GM12878 (cell line): ENCODE results near the gene CNGA1. TPM values are rescaled to one million over a fixed set of nuclear protein-coding genes. Genes with fewer than 3 reads are reported as not detected.
A peak's percentile ranks its signal among the peaks of the same experiment; 100 is the strongest.

Experiments
- ATF3 ChIP-seq: IDR thresholded peaks from 2 replicates; pipeline ENCODE4 v1.6.1; 2011; ENCODE audit warnings: low read depth, mild to moderate bottlenecking, low read length, moderate library complexity, borderline replicate concordance; ENCODE audit errors: extremely low read depth
- CBX5 ChIP-seq: sonication (generic); IDR thresholded peaks from 2 replicates; pipeline ENCODE4 v1.6.1; 2016; ENCODE audit warnings: low read depth, moderate library complexity, mild to moderate bottlenecking, inconsistent platforms
- CREM ChIP-seq: IDR thresholded peaks from 2 replicates; pipeline ENCODE4 v1.6.1; 2014; ENCODE audit warnings: antibody characterized with exemption, low read depth
- DPF2 ChIP-seq: fragments of 450-650 bp; IDR thresholded peaks from 2 replicates; pipeline ENCODE4 v1.6.1; 2017; ENCODE audit warnings: mild to moderate bottlenecking
- NR2C1 ChIP-seq: fragments of 450-650 bp; IDR thresholded peaks from 2 replicates; pipeline ENCODE4 v1.6.1; 2017; ENCODE audit warnings: antibody characterized with exemption, mild to moderate bottlenecking, moderate library complexity
- RB1 ChIP-seq: fragments of 450-650 bp; formaldehyde crosslinking; IDR thresholded peaks from 2 replicates; pipeline ENCODE4 v1.6.1; 2017; ENCODE audit warnings: mild to moderate bottlenecking, borderline replicate concordance
- SRF ChIP-seq, 2 experiments: IDR thresholded peaks; 2 replicates each; pipeline ENCODE4 v1.6.1; 2011; ENCODE audit warnings: low read depth in 2 of 2, low read length in 2 of 2, mild to moderate bottlenecking in 1 of 2, moderate library complexity in 1 of 2
- polyA plus RNA-seq, 11 experiments: library from polyadenylated mRNA; depleted of rRNA in 4 of 11; unstranded in 6 of 11; stranded (reverse) in 5 of 11; fragments of >200 nt; fragmentation: Nextera tagmentation in 4 of 11; fragmentation: Illumina TruSeq in 1 of 11; extraction: Ambion mirVana in 4 of 11; extraction: Trizol in 1 of 11; gene quantifications; 1 replicate in 1 of 11; 2 replicates in 10 of 11; pipeline versions ENCODE4 v1.2.1 to v1.2.3, GENCODE V29; 2011 to 2016; ENCODE audit warnings: inconsistent platforms in 2 of 11, missing spikeins in 2 of 11, low read depth in 1 of 11
- total RNA-seq, 4 experiments: library from RNA; depleted of rRNA in 3 of 4; stranded (reverse); fragments of >200 nt in 3 of 4; fragmentation: Illumina TruSeq in 1 of 4; extraction: Trizol in 1 of 4; gene quantifications; 2 replicates each; pipeline versions ENCODE4 v1.2.1 to v1.2.3, GENCODE V29; 2013 to 2021
- TF ChIP-seq, protein P1 (sequence below): fragments of 450-650 bp; conservative IDR thresholded peaks from 2 replicates; pipeline ENCODE4 v1.6.1; 2017; ENCODE audit warnings: mild to moderate bottlenecking, moderate library complexity
- TF ChIP-seq, protein P2 (sequence below): fragments of 450-650 bp; IDR thresholded peaks from 2 replicates; pipeline ENCODE4 v1.6.1; 2018; ENCODE audit warnings: borderline replicate concordance, mild to moderate bottlenecking; ENCODE audit not compliant: partially characterized antibody
- TF ChIP-seq, protein P3 (sequence below): fragments of 450-650 bp; IDR thresholded peaks from 2 replicates; pipeline ENCODE4 v1.6.1; 2017; ENCODE audit warnings: mild to moderate bottlenecking, moderate library complexity
- TF ChIP-seq, protein P4 (sequence below): fragments of 450-650 bp; IDR thresholded peaks from 2 replicates; pipeline ENCODE4 v1.6.1; 2018; ENCODE audit warnings: mild to moderate bottlenecking, low read depth, moderate library complexity; ENCODE audit not compliant: partially characterized antibody

Gene CNGA1
- total and polyA plus RNA-seq, 10 of the 15 experiments (the other 5 are each of a cell fraction or from before 2014, with no cell fraction given) = 0.38 to 14.2 (median 5.1) TPM

GRCh38 chr4:47914220-47914925 is 102.1 kb downstream of the CNGA1 start, which contains the start of gene NFXL1 (continued):
- TF ChIP-seq DPF2 = no peak; the same call in 1 of the 2 replicates
- peak; percentile 99 for TF ChIP-seq NR2C1
- TF ChIP-seq RB1 = peak; percentile 52; the same call in 1 of the 2 replicates
- TF ChIP-seq, protein P1, sequence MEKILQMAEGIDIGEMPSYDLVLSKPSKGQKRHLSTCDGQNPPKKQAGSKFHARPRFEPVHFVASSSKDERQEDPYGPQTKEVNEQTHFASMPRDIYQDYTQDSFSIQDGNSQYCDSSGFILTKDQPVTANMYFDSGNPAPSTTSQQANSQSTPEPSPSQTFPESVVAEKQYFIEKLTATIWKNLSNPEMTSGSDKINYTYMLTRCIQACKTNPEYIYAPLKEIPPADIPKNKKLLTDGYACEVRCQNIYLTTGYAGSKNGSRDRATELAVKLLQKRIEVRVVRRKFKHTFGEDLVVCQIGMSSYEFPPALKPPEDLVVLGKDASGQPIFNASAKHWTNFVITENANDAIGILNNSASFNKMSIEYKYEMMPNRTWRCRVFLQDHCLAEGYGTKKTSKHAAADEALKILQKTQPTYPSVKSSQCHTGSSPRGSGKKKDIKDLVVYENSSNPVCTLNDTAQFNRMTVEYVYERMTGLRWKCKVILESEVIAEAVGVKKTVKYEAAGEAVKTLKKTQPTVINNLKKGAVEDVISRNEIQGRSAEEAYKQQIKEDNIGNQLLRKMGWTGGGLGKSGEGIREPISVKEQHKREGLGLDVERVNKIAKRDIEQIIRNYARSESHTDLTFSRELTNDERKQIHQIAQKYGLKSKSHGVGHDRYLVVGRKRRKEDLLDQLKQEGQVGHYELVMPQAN = peak; percentile 57
- peak; percentile 65 to 89 for TF ChIP-seq SRF (IDR thresholded peaks at IDR 0.05; ENCODE audit: low read depth in 2 of 2, low read length in 2 of 2)
- TF ChIP-seq ATF3 = peak; percentile 48; the same call in 1 of the 2 replicates
- TF ChIP-seq, protein P2, sequence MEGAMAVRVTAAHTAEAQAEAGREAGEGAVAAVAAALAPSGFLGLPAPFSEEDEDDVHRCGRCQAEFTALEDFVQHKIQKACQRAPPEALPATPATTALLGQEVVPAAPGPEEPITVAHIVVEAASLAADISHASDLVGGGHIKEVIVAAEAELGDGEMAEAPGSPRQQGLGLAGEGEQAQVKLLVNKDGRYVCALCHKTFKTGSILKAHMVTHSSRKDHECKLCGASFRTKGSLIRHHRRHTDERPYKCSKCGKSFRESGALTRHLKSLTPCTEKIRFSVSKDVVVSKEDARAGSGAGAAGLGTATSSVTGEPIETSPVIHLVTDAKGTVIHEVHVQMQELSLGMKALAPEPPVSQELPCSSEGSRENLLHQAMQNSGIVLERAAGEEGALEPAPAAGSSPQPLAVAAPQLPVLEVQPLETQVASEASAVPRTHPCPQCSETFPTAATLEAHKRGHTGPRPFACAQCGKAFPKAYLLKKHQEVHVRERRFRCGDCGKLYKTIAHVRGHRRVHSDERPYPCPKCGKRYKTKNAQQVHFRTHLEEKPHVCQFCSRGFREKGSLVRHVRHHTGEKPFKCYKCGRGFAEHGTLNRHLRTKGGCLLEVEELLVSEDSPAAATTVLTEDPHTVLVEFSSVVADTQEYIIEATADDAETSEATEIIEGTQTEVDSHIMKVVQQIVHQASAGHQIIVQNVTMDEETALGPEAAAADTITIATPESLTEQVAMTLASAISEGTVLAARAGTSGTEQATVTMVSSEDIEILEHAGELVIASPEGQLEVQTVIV = no peak
- TF ChIP-seq, protein P3, sequence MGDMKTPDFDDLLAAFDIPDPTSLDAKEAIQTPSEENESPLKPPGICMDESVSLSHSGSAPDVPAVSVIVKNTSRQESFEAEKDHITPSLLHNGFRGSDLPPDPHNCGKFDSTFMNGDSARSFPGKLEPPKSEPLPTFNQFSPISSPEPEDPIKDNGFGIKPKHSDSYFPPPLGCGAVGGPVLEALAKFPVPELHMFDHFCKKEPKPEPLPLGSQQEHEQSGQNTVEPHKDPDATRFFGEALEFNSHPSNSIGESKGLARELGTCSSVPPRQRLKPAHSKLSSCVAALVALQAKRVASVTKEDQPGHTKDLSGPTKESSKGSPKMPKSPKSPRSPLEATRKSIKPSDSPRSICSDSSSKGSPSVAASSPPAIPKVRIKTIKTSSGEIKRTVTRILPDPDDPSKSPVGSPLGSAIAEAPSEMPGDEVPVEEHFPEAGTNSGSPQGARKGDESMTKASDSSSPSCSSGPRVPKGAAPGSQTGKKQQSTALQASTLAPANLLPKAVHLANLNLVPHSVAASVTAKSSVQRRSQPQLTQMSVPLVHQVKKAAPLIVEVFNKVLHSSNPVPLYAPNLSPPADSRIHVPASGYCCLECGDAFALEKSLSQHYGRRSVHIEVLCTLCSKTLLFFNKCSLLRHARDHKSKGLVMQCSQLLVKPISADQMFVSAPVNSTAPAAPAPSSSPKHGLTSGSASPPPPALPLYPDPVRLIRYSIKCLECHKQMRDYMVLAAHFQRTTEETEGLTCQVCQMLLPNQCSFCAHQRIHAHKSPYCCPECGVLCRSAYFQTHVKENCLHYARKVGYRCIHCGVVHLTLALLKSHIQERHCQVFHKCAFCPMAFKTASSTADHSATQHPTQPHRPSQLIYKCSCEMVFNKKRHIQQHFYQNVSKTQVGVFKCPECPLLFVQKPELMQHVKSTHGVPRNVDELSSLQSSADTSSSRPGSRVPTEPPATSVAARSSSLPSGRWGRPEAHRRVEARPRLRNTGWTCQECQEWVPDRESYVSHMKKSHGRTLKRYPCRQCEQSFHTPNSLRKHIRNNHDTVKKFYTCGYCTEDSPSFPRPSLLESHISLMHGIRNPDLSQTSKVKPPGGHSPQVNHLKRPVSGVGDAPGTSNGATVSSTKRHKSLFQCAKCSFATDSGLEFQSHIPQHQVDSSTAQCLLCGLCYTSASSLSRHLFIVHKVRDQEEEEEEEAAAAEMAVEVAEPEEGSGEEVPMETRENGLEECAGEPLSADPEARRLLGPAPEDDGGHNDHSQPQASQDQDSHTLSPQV = no peak
- no peak; the same call in 1 of the 2 replicates for TF ChIP-seq CBX5
- peak; percentile 92 for TF ChIP-seq CREM
- TF ChIP-seq, protein P4, sequence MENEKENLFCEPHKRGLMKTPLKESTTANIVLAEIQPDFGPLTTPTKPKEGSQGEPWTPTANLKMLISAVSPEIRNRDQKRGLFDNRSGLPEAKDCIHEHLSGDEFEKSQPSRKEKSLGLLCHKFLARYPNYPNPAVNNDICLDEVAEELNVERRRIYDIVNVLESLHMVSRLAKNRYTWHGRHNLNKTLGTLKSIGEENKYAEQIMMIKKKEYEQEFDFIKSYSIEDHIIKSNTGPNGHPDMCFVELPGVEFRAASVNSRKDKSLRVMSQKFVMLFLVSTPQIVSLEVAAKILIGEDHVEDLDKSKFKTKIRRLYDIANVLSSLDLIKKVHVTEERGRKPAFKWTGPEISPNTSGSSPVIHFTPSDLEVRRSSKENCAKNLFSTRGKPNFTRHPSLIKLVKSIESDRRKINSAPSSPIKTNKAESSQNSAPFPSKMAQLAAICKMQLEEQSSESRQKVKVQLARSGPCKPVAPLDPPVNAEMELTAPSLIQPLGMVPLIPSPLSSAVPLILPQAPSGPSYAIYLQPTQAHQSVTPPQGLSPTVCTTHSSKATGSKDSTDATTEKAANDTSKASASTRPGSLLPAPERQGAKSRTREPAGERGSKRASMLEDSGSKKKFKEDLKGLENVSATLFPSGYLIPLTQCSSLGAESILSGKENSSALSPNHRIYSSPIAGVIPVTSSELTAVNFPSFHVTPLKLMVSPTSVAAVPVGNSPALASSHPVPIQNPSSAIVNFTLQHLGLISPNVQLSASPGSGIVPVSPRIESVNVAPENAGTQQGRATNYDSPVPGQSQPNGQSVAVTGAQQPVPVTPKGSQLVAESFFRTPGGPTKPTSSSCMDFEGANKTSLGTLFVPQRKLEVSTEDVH = no peak
